Activated T-cell treated with anti-CD3 and anti-CD28 coated beads for 24 hours (primary cell): ENCODE data around the gene FUT4.
"Not testable (repeated sequence)": the region's sequence is repeated elsewhere in the genome, so short reads cannot be mapped to it uniquely, and the experiment has no call there.

Experiments
- DNase-seq: peaks from one replicate; pipeline ENCODE4 v3.0.0-alpha.2; 2020; ENCODE audit warnings: low read depth

FUT4 gene, protein sequence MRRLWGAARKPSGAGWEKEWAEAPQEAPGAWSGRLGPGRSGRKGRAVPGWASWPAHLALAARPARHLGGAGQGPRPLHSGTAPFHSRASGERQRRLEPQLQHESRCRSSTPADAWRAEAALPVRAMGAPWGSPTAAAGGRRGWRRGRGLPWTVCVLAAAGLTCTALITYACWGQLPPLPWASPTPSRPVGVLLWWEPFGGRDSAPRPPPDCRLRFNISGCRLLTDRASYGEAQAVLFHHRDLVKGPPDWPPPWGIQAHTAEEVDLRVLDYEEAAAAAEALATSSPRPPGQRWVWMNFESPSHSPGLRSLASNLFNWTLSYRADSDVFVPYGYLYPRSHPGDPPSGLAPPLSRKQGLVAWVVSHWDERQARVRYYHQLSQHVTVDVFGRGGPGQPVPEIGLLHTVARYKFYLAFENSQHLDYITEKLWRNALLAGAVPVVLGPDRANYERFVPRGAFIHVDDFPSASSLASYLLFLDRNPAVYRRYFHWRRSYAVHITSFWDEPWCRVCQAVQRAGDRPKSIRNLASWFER

GRCh38 chr11:94543695-94544645, at the start of gene FUT4:
FUT4 (plus strand) TSS chr11:94543921; CDS start chr11:94544134, 213 bp downstream.
- DNase-seq = peak; percentile 59

DNA sequence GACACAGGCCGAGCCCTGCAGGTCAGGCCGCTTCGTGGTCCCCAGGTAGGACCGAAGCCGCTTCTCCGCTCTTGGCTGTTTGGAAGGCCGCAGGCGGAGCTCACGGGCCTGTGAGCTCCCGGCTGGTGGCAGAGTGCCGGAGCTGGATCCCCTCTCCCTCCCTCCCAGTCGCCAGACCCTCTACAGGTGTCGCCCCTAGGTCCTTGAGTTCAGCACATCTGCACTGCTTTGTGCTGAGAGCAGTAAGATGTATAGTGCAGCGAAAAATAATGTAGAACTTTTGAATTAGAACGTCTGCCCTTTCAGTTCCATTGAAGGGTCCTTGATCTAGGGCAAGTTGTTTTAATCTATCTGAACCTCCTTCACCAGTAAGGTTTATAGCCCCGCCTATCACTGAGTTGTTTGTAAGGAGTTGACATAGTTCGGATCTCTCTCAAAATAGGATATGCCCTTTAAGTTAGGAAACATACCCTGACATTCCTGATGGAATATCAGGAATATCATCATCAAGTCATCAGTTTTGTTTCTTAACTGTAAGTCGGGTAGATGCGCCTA, 49.5 kb upstream of the FUT4 start:
- DNase-seq = no peak

GRCh38 chr11:94500181-94500580, 43.5 kb upstream of the FUT4 start:
- DNase-seq = no peak

- no peak for DNase-seq
Observed at GRCh38 chr11:94501522-94501921, 42.2 kb upstream of the FUT4 start.

- DNase-seq = no peak
Observed at GRCh38 chr11:94504689-94505293, 38.9 kb upstream of the FUT4 start.

GRCh38 chr11:94506513-94506912, 37.2 kb upstream of the FUT4 start:
- DNase-seq = not testable (repeated sequence)

GRCh38 chr11:94507485-94507884, 36.2 kb upstream of the FUT4 start:
- DNase-seq = no peak

- DNase-seq = peak; percentile 28
Observed at GRCh38 chr11:94511932-94512781, 31.6 kb upstream of the FUT4 start, which contains the start of gene C11orf97. C11orf97 (plus strand) TSS chr11:94512461; CDS start chr11:94512529, 68 bp downstream.

DNA sequence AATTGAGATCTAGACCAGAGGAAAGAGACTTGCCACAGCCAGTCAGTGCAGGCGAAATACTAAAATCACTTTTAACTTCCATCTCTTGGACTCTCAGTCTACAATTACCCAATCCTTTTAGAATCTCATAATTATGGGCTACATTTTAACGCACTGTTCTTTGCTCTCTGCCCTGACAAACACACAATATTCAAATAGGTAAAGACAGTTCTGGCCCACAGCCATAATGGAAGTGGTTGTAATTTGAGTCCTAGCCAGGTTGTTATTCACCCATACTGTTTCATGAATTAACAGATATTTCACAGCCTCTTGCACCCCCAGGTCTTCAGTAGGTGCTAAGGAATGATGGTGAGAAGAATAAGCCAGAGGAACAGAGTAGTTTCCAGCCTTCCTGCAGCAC, 30.6 kb upstream of the FUT4 start:
- DNase-seq = no peak

GRCh38 chr11:94515398-94515797, 28.3 kb upstream of the FUT4 start:
- no peak for DNase-seq

DNA sequence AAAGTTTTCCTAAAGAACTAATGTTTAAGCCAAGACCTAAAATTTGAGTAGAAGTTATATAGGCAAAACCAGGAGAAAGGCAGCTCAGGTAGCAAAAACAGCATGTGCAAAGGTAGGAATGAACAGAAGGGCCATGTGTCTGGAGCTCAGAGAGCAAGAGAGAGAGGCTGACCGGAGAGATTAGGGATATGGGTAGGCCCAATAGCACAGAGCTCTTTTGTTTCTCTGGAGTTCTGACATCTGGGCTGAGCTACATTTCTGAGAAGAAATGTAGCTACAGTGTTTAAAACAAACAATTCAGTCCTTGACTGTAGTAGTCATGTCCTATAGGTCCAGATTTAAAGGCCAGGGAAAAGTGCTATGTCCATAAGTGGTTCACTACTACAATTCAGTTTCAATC, 27.0 kb upstream of the FUT4 start:
- DNase-seq = no peak

GRCh38 chr11:94518300-94518699, 25.4 kb upstream of the FUT4 start:
- no peak for DNase-seq

DNA sequence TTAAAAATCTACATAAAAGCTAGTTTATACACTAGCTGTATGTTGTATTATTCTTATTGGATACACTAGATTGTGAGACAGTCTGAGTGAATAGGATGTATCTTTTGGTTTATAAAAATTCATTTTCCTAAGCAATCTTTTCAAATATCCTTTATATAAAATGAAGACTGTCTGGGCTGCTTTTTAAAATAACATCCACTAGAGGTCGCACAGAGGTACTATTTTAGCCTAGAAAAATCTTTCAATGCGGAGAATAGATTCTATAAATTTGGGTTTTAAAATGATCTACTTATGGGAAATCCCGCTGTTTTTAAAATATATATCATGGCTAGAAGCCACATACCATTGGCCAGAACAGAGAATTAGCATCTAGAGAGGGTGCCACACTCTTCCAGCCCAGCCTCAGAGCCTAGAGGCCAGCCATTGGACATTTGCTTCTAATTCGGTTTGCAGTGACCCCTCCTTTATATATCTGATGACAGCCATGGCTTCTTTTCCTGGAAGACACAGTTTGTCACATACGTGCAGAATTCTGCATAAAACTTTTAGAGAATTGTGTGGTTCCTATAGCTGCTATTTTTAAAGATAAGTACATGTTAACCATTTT, 24.1 kb upstream of the FUT4 start:
- DNase-seq = no peak

DNA sequence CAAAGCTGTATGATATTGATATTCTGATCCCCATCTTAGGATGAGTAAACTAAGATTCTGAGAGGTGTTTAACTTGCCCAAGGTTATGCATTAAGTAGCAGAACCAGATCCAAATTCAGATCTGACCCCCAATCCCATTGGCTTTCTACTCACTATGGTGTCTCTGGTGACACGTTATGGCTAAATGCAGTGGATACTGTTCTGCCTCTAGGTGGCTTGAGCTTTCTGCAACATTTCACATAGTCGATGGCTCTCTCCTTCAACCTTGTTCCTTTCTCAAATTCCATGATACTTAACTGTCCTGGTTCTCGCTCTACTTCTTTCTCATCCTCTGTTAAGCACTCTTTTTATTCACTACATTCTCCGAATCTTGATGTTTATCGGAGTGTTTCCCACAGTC, 22.0 kb upstream of the FUT4 start:
- no peak for DNase-seq

DNA sequence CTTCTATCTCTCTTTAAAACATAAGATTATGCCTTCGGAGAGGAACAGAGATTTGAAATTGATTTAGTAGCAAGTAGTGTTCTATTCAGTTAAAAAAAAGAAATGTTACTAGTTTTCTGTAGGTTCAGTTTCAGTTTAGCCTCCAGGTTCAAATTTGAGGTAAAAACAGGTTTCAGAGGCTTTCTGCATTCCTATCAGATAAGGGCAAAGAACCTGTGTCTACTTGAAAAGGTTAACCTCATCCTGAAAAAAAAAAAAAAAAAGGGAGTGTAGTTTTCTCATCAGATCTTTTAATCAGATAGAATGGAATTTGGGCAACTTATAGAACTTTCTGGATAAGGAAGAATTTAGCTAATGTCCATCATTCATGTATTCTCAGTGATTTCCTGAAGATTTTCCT, 19.4 kb upstream of the FUT4 start:
- DNase-seq = no peak

DNA sequence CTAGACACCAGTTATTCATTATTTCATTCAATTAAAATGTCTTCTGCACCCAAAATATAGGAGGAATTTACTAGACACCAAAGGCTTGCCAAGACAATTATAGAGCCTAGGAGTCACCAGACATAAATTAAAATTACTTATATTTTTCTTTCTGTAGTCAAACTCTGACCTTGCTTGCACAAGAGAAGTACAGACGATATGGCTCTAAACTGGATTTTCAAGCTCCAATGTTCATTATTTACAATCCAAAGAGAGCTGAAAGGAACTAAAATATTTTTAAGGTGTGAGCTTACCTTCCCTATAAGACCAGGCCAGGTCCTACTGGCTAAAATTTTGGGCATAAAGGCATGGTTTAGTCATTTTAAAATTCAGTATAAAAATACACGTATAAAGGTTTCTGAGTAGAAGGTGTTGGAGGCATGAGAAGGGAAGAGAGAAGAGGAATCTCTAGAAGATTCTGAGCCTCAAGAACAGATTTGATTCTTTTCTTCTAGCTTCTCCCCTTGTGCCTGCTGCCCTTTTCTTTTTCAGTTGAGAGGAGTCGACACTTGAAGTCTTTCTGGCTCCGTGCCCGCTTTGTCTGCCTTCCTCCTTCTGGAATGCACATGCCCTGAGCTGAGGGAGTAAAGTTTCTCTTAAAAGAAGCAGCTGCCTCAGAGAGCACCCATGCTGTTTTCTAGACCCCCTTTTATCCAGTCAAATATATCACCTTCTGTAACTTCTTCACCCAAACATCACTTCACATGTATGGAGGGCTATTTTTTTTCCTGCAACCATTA, 18.0 kb upstream of the FUT4 start:
- no peak for DNase-seq

GRCh38 chr11:94526645-94527438, 16.9 kb upstream of the FUT4 start:
- no peak for DNase-seq

DNA sequence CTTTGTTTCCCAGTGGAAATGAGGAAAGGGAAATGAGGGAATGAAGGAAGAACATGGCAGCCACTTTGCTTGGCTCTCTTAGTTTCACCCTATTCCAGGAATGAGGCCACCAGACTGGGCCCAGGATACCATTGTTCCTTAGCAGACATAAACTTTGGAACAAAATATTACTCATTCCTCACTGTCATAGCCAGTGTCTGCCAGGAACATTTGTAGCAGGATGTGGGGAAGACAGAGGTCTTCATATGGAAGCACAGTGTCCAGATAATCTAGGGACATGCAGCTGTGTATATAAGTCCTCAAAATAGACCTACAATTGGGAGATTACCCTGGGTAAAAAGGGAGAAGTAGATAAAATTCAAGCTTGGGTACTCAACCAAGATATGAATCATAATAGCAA, 15.2 kb upstream of the FUT4 start:
- DNase-seq = no peak

GRCh38 chr11:94532211-94532610, 11.5 kb upstream of the FUT4 start:
- no peak for DNase-seq
